HG03575 (cell line): ENCODE data around the gene CEP44.
A peak's percentile ranks its signal among the peaks of the same experiment; 100 is the strongest.
"Not testable (repeated sequence)": the region's sequence is repeated elsewhere in the genome, so short reads cannot be mapped to it uniquely, and the experiment has no call there.

Experiments used
- ATAC-seq: cut with Tn5 transposase; IDR thresholded peaks from one replicate; pipeline ENCODE4 v1.9.1; 2021; ENCODE audit not compliant: unreplicated experiment, insufficient number of reproducible peaks, low FRiP score; ENCODE audit errors: extremely low read depth

Gene CEP44

DNA sequence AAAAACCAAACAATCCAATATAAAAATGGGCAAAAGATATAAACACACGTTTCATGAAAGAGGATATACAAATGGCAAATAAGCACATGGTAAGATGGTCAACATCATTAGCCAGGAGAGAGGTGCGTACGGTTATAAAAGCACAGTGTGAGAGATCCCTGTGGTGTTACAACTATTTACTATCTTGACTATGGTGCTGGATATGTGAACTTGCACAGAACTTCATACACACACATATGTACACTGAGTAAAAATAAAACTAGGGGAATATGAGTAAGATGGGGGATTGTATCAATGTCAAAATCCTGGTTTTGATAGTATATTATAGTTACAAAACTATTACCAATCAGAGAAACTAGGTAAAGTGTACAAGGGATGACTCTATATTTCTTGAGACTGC is 8.6 kb upstream of the CEP44 start:
- no peak for ATAC-seq

DNA sequence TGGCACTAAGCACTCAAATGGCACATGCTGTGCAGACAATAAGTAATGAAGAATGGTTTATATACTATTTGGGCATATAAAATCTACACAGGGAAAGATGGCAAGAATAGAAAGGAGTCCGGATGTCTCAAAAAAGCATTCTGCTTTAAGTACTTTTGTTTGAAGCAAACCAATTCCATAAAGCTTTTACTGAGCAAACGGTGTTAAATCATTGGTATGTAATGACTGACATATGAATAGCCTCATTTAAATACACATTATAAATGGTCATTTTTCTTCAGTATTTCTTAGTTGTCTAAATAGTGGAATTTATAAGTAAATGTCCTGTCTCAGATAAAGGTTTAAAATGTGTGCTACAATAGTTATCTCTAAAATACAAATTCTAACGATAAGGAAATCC is 6.3 kb upstream of the CEP44 start:
- ATAC-seq: no peak

GRCh38 chr4:174278467-174278866 is 5.2 kb upstream of the CEP44 start:
- no peak for ATAC-seq

- ATAC-seq: no peak
Measured at GRCh38 chr4:174279433-174280155, 4.1 kb upstream of the CEP44 start.

GRCh38 chr4:174281182-174281737 is 2.5 kb upstream of the CEP44 start:
- ATAC-seq: no peak

GRCh38 chr4:174281901-174282300 is 1.8 kb upstream of the CEP44 start:
- ATAC-seq: no peak

GRCh38 chr4:174282836-174283506 is 740 bp upstream of the CEP44 start:
- peak; percentile 99 for ATAC-seq

GRCh38 chr4:174284487-174284886 is 776 bp downstream of the CEP44 start:
- no peak for ATAC-seq

DNA sequence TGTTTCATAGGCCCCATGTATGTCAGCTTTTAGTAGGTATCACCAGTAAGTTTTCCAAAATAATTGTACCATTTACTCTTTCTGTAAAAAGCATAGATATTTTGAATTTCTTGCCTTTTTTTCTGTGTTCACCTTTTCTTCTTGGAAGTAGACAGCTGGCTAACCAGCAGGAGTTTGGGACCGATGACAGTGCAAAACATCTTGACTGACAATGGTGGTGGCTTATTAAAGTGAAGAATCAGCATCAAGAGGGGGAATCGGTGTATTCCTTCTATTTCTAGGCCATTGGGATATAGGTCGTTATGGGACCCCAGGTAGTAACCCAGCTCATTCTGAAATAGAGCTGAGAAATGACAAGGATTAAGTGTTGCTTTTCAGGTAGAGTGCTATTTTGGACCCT is 3.2 kb downstream of the CEP44 start:
- ATAC-seq: no peak

- no peak for ATAC-seq
Measured at GRCh38 chr4:174292473-174292872, 8.8 kb downstream of the CEP44 start.

GRCh38 chr4:174294641-174295040 is 10.9 kb downstream of the CEP44 start:
- not testable (repeated sequence) for ATAC-seq

GRCh38 chr4:174295142-174295541 is 11.4 kb downstream of the CEP44 start:
- ATAC-seq: not testable (repeated sequence)

DNA sequence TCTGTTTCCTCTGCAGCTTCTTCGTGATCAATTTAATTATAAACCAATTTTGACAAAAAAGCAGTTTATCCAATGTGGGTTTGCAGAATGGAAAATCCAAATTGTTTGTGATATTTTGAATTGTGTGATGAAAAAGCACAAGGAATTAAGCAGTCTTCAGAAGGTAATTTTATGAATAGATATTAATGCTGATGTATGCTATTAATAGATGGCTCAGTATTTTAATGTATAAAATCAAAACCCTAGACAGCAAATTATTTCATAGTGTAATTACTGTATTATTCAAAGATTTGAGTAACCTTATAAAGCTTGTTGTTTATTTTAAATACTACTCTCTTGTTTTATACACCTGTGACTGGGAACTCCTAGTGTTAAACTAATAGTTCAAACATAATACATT is 20.0 kb downstream of the CEP44 start:
- ATAC-seq: no peak

DNA sequence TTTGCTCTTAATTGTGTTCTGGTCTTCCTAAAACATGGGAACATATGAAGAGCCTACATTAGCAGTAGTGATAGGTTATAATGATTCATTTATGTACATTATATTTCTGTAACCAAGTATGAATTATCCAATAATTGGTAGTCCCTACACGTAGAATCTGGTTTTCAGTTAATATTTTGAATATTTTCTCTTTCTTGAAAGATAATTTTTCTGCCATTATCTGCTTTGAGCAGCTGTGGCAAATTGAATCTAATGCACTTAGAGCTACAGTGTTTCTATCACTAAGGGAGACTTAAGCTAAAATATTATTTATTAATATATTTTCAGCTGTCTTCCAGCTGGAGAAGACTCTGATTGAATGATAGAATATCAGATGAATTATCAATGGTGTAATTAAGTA is 21.0 kb downstream of the CEP44 start:
- ATAC-seq: no peak

DNA sequence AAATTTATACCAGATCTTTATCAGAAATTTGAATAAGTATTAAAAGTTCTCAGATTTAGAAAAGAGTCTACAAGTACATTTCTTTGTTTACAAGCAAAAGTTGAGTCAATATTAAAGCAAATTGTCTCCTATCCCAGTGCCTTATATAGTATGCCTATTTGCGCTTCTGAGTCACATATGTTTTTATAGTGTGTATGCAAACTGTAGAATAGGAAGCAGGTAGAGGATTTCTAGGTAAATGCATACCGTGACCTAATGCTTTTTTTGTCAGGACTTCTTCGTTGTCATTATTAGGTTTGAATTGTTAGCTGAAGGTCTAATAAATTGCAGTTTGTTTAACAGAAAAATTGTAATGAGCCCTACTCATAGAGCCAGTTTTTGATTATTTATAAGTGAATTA is 22.2 kb downstream of the CEP44 start:
- ATAC-seq: no peak

DNA sequence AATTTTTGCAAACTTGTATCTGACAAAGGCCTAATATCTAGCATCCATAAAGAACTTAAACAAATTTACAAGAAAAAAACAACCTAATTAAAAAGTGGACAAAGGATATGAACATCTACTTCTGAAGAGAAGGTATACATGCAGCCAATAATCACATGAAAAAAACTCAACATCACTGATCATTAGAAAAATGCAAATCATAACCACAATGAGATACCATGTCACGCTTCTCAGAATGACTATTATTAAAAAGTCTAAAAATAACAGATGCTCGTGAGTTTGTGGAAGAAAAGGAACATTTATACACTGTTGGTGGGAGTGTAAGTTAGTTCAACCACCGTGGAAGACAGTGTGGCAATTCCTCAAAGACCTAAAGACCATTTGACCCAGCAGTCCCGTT is 24.0 kb downstream of the CEP44 start:
- no peak for ATAC-seq

DNA sequence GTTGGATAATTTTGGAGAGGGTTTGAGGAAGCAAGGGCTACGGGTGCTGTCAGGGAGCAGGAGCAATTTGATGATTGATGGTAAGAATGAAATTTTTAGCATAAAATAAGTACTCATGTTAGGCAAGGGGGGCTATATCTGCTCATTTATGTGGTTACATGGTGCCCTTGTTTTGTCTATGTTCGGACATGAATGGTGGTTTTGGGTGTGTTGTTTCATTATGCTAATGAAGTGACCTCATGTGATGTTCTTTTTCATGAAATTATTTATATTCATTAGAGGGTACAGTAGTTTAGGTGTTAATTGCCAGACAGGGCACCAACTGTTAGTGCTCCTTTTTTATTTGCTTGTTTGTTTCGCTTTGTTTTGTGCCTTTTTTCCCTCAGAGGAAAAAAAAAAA is 29.3 kb downstream of the CEP44 start:
- no peak for ATAC-seq

DNA sequence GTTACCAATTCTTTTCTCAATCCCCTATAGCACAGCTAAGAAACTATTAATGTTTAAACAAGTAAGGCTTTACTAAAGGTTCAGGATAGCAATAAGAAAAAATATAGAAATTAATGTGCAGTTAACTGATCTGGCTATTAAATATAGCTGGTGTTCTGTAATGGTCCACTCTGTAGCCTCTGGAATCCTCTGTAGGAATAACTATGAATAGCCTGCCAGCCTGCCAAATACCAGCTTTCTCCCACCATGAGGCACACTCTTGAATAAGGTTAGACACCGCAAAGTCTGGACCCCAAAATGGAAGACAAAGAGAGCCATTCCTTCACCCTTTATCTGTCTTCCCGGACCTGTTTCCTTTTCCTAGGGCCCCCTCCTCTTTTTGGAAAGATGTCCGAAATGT is 30.6 kb downstream of the CEP44 start:
- no peak for ATAC-seq

GRCh38 chr4:174314770-174315169 is 31.1 kb downstream of the CEP44 start:
- no peak for ATAC-seq

GRCh38 chr4:174316546-174316945 is 32.8 kb downstream of the CEP44 start:
- no peak for ATAC-seq
